ENCODE results near the gene USP54.

Gene USP54

GRCh38 chr10:73506074-73506473 lies 85.1 kb downstream of the USP54 start:
- H3K36me3 ChIP-seq (ENCODE audit: control insufficient read depth, insufficient read depth, low read length), result peaks cover 15% of the 10 kb centered on the region
- no peaks in the 10 kb centered on the region for H3K9me3 ChIP-seq (ENCODE audit: control insufficient read depth, low read length)
- H3K4me3 ChIP-seq (ENCODE audit: insufficient read depth, low read depth, low read length, poor library complexity, severe bottlenecking), result no peak overlapping the region
- H3K4me1 ChIP-seq (ENCODE audit: control insufficient read depth, insufficient read depth, low read length, poor library complexity, severe bottlenecking), result peaks cover 9% of the 10 kb centered on the region
- H3K27me3 ChIP-seq (replicated peaks; ENCODE audit: control insufficient read depth, insufficient read depth, low read length, poor library complexity, severe bottlenecking), result no peaks in the 10 kb centered on the region
- H3K27ac ChIP-seq (ENCODE audit: insufficient read depth, low read length, poor library complexity, severe bottlenecking), result no peak overlapping the region
- no peak for DNase-seq

GRCh38 chr10:73503037-73503436 lies 88.1 kb downstream of the USP54 start:
- Histone ChIP-seq H3K36me3 (ENCODE audit: control insufficient read depth, insufficient read depth, low read length) (peaks cover 15% of the 10 kb centered on the region), H3K27me3 (replicated peaks; ENCODE audit: control insufficient read depth, insufficient read depth, low read length, poor library complexity, severe bottlenecking) (no peaks in the 10 kb centered on the region), H3K4me3 (ENCODE audit: insufficient read depth, low read depth, low read length, poor library complexity, severe bottlenecking) (no peak overlapping the region), H3K27ac (ENCODE audit: insufficient read depth, low read length, poor library complexity, severe bottlenecking) (no peak overlapping the region), H3K9me3 (ENCODE audit: control insufficient read depth, low read length) (no peaks in the 10 kb centered on the region), H3K4me1 (ENCODE audit: control insufficient read depth, insufficient read depth, low read length, poor library complexity, severe bottlenecking) (peaks cover 9% of the 10 kb centered on the region)
- DNase-seq, result no peak

- no peaks in the 10 kb centered on the region for H3K9me3 ChIP-seq (ENCODE audit: control insufficient read depth, low read length)
- no peak for DNase-seq
- H3K4me3 ChIP-seq (ENCODE audit: insufficient read depth, low read depth, low read length, poor library complexity, severe bottlenecking), result no peak overlapping the region
- peaks cover 9% of the 10 kb centered on the region for H3K4me1 ChIP-seq (ENCODE audit: control insufficient read depth, insufficient read depth, low read length, poor library complexity, severe bottlenecking)
- no peaks in the 10 kb centered on the region for H3K27me3 ChIP-seq (replicated peaks; ENCODE audit: control insufficient read depth, insufficient read depth, low read length, poor library complexity, severe bottlenecking)
- H3K27ac ChIP-seq (ENCODE audit: insufficient read depth, low read length, poor library complexity, severe bottlenecking), result peak overlapping the region; percentile 20
- peaks cover 15% of the 10 kb centered on the region for H3K36me3 ChIP-seq (ENCODE audit: control insufficient read depth, insufficient read depth, low read length)
These were observed 89.5 kb downstream of the USP54 start for GRCh38 chr10:73501651-73502050.

- Histone ChIP-seq H3K36me3 (ENCODE audit: control insufficient read depth, insufficient read depth, low read length) (no peaks in the 10 kb centered on the region), H3K27ac (ENCODE audit: insufficient read depth, low read length, poor library complexity, severe bottlenecking) (no peak overlapping the region), H3K4me3 (ENCODE audit: insufficient read depth, low read depth, low read length, poor library complexity, severe bottlenecking) (no peak overlapping the region), H3K27me3 (replicated peaks; ENCODE audit: control insufficient read depth, insufficient read depth, low read length, poor library complexity, severe bottlenecking) (no peaks in the 10 kb centered on the region), H3K9me3 (ENCODE audit: control insufficient read depth, low read length) (no peaks in the 10 kb centered on the region), H3K4me1 (ENCODE audit: control insufficient read depth, insufficient read depth, low read length, poor library complexity, severe bottlenecking) (peaks cover 26% of the 10 kb centered on the region)
- no peak for DNase-seq
These were observed 93.5 kb downstream of the USP54 start for GRCh38 chr10:73497623-73498022.

- H3K4me3 ChIP-seq (ENCODE audit: insufficient read depth, low read depth, low read length, poor library complexity, severe bottlenecking), result peak within 1 kb of the TSS; percentile 91
- H3K9me3 ChIP-seq (ENCODE audit: control insufficient read depth, low read length), result no peaks in the 10 kb centered on the region
These were observed 95.1 kb downstream of the USP54 start, which contains the start of gene PPP3CB for GRCh38 chr10:73495884-73496674. Gene PPP3CB, minus strand, starts transcription at chr10:73496024. Its CDS starts 135 bp downstream, at chr10:73495889.

GRCh38 chr10:73495226-73495883 lies 95.8 kb downstream of the USP54 start:
- no peaks in the 10 kb centered on the region for H3K9me3 ChIP-seq (ENCODE audit: control insufficient read depth, low read length)
- H3K4me1 ChIP-seq (ENCODE audit: control insufficient read depth, insufficient read depth, low read length, poor library complexity, severe bottlenecking), result peaks cover 22% of the 10 kb centered on the region
- DNase-seq, result peak; percentile 83 to 87 (median 86)

More at GRCh38 chr10:73495884-73496674, 95.1 kb downstream of the USP54 start, which contains the start of gene PPP3CB:
- Histone ChIP-seq H3K36me3 (ENCODE audit: control insufficient read depth, insufficient read depth, low read length) (no peaks in the 10 kb centered on the region), H3K27ac (ENCODE audit: insufficient read depth, low read length, poor library complexity, severe bottlenecking) (peak within 1 kb of the TSS; percentile 90), H3K27me3 (replicated peaks; ENCODE audit: control insufficient read depth, insufficient read depth, low read length, poor library complexity, severe bottlenecking) (no peaks in the 10 kb centered on the region), H3K4me1 (ENCODE audit: control insufficient read depth, insufficient read depth, low read length, poor library complexity, severe bottlenecking) (peaks cover 22% of the 10 kb centered on the region)
- DNase-seq, result peak; percentile 84 to 89 (median 88)

GRCh38 chr10:73494877-73495225 lies 96.3 kb downstream of the USP54 start:
- H3K27ac ChIP-seq (ENCODE audit: insufficient read depth, low read length, poor library complexity, severe bottlenecking), result peak overlapping the region; percentile 90
- no peaks in the 10 kb centered on the region for H3K9me3 ChIP-seq (ENCODE audit: control insufficient read depth, low read length)
- no peaks in the 10 kb centered on the region for H3K36me3 ChIP-seq (ENCODE audit: control insufficient read depth, insufficient read depth, low read length)
- DNase-seq, result no peak
- H3K4me3 ChIP-seq (ENCODE audit: insufficient read depth, low read depth, low read length, poor library complexity, severe bottlenecking), result peak overlapping the region; percentile 91
- no peaks in the 10 kb centered on the region for H3K27me3 ChIP-seq (replicated peaks; ENCODE audit: control insufficient read depth, insufficient read depth, low read length, poor library complexity, severe bottlenecking)
- H3K4me1 ChIP-seq (ENCODE audit: control insufficient read depth, insufficient read depth, low read length, poor library complexity, severe bottlenecking), result peaks cover 22% of the 10 kb centered on the region

More at GRCh38 chr10:73495226-73495883, 95.8 kb downstream of the USP54 start:
- no peaks in the 10 kb centered on the region for H3K27me3 ChIP-seq (replicated peaks; ENCODE audit: control insufficient read depth, insufficient read depth, low read length, poor library complexity, severe bottlenecking)
- H3K27ac ChIP-seq (ENCODE audit: insufficient read depth, low read length, poor library complexity, severe bottlenecking), result peak overlapping the region; percentile 90
- no peaks in the 10 kb centered on the region for H3K36me3 ChIP-seq (ENCODE audit: control insufficient read depth, insufficient read depth, low read length)
- peak overlapping the region; percentile 91 for H3K4me3 ChIP-seq (ENCODE audit: insufficient read depth, low read depth, low read length, poor library complexity, severe bottlenecking)

- H3K4me3 ChIP-seq (ENCODE audit: insufficient read depth, low read depth, low read length, poor library complexity, severe bottlenecking), result peak overlapping the region; percentile 91
- H3K4me1 ChIP-seq (ENCODE audit: control insufficient read depth, insufficient read depth, low read length, poor library complexity, severe bottlenecking), result peaks cover 22% of the 10 kb centered on the region
- H3K36me3 ChIP-seq (ENCODE audit: control insufficient read depth, insufficient read depth, low read length), result no peaks in the 10 kb centered on the region
- no peak for DNase-seq
- peak overlapping the region; percentile 90 for H3K27ac ChIP-seq (ENCODE audit: insufficient read depth, low read length, poor library complexity, severe bottlenecking)
- no peaks in the 10 kb centered on the region for H3K9me3 ChIP-seq (ENCODE audit: control insufficient read depth, low read length)
- H3K27me3 ChIP-seq (replicated peaks; ENCODE audit: control insufficient read depth, insufficient read depth, low read length, poor library complexity, severe bottlenecking), result no peaks in the 10 kb centered on the region
These were observed 96.9 kb downstream of the USP54 start for GRCh38 chr10:73494213-73494612.

GRCh38 chr10:73493781-73494180 lies 97.4 kb downstream of the USP54 start:
- H3K9me3 ChIP-seq (ENCODE audit: control insufficient read depth, low read length), result no peaks in the 10 kb centered on the region
- no peak overlapping the region for H3K4me3 ChIP-seq (ENCODE audit: insufficient read depth, low read depth, low read length, poor library complexity, severe bottlenecking)
- no peaks in the 10 kb centered on the region for H3K36me3 ChIP-seq (ENCODE audit: control insufficient read depth, insufficient read depth, low read length)
- no peak overlapping the region for H3K27ac ChIP-seq (ENCODE audit: insufficient read depth, low read length, poor library complexity, severe bottlenecking)
- no peak for DNase-seq
- peaks cover 22% of the 10 kb centered on the region for H3K4me1 ChIP-seq (ENCODE audit: control insufficient read depth, insufficient read depth, low read length, poor library complexity, severe bottlenecking)
- H3K27me3 ChIP-seq (replicated peaks; ENCODE audit: control insufficient read depth, insufficient read depth, low read length, poor library complexity, severe bottlenecking), result no peaks in the 10 kb centered on the region

- Histone ChIP-seq H3K27me3 (replicated peaks; ENCODE audit: control insufficient read depth, insufficient read depth, low read length, poor library complexity, severe bottlenecking) (no peaks in the 10 kb centered on the region), H3K4me3 (ENCODE audit: insufficient read depth, low read depth, low read length, poor library complexity, severe bottlenecking) (no peak overlapping the region), H3K9me3 (ENCODE audit: control insufficient read depth, low read length) (no peaks in the 10 kb centered on the region), H3K4me1 (ENCODE audit: control insufficient read depth, insufficient read depth, low read length, poor library complexity, severe bottlenecking) (no peaks in the 10 kb centered on the region), H3K27ac (ENCODE audit: insufficient read depth, low read length, poor library complexity, severe bottlenecking) (no peak overlapping the region), H3K36me3 (ENCODE audit: control insufficient read depth, insufficient read depth, low read length) (no peaks in the 10 kb centered on the region)
- DNase-seq, result no peak
These were observed 104.5 kb downstream of the USP54 start for GRCh38 chr10:73486601-73487000.

Measured in effector memory CD4-positive, alpha-beta T cell (primary cell).